Epithelial cell of esophagus (primary cell): ENCODE results near the gene SCRN1.

Experiments used
- DNase-seq: peaks from one replicate; pipeline ENCODE4 v3.0.0; 2010; ENCODE audit warnings: low read depth
- H3K4me3 ChIP-seq: 2 replicates; pipeline ENCODE4 v1.5.1; 2011; ENCODE audit warnings: mild to moderate bottlenecking, low read length, control low read depth
- TF ChIP-seq, protein P1 (sequence below): IDR thresholded peaks from 2 replicates; pipeline ENCODE4 v1.5.1; 2011; ENCODE audit warnings: low read depth, mild to moderate bottlenecking, low read length, control low read depth, inconsistent platforms; ENCODE audit not compliant: insufficient read depth; ENCODE audit errors: missing control alignments

Gene SCRN1

DNA sequence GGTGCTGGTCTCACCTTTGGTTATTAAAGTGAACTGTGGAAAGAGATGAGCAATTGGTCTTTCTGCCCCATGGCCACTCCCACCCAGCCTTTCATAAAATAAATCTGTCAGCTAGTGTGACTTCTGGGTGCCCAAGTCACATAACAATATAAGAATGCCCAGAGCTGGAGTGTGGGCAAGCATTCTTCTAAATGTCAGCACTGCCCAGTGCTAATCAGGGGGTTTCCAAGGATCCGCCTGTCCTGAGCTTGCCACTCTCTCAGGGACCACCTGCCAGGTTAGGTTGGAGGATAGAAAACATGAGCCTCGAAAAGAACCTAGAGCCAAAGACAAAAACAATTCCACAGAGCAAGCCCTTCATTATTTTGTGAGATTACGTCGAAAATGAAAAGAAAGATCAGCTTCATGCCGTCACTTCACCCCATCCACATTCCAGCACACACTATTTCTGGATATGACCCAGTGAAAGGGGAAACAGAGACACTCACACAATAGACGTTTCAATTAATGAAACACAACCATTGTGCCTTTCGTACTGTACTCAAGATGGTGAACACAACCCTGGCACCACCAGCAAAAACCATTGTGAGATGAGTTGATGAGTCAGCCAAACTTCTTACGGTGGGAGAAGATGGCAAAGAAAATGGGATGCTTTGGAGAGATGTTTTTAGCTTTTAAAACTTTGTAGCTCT lies 30.8 kb downstream of the SCRN1 start:
- no peak overlapping the region for H3K4me3 ChIP-seq
- TF ChIP-seq, protein P1, sequence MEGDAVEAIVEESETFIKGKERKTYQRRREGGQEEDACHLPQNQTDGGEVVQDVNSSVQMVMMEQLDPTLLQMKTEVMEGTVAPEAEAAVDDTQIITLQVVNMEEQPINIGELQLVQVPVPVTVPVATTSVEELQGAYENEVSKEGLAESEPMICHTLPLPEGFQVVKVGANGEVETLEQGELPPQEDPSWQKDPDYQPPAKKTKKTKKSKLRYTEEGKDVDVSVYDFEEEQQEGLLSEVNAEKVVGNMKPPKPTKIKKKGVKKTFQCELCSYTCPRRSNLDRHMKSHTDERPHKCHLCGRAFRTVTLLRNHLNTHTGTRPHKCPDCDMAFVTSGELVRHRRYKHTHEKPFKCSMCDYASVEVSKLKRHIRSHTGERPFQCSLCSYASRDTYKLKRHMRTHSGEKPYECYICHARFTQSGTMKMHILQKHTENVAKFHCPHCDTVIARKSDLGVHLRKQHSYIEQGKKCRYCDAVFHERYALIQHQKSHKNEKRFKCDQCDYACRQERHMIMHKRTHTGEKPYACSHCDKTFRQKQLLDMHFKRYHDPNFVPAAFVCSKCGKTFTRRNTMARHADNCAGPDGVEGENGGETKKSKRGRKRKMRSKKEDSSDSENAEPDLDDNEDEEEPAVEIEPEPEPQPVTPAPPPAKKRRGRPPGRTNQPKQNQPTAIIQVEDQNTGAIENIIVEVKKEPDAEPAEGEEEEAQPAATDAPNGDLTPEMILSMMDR = no peak

DNA sequence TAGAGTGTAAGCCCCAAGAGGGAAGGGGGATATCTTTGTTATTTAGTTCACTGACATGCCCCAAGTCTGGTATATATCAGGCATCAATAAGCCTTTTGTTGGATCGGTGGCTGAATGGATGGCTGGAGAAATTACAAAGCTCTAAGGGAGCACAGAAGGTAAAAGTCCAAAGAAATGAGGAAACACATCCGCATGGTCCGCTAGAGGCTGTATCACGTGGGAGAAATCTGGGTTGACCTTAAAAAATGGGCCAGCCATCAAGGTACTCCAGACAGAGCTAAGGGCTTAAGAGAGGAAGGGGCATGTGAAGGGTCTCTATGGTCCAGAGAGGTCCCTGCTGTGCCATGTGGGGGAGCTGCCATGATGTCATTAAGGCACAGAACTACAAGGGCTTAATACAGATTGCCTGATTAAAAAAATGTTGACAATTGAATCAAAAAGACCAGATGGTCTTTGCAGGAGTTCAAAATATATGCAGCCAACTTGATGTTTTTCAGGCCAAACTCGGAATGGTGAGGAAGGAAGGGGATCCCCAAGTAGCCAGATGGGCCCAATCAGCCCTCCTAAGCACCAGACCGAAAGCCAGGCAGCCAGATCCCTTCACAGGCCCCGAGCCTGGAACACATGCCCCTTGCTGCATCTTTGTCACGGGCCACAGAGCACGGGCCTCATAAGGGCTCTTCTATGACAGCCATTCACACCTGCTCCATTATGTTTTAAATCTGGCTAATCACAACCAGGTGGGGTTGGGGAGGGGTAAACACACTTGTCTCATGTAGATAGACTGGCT lies 31.9 kb downstream of the SCRN1 start:
- DNase-seq = no peak
- H3K4me3 ChIP-seq = no peak overlapping the region
- TF ChIP-seq, protein P1 = no peak

More for the DNA sequence above, 30.8 kb downstream of the SCRN1 start:
- no peak for DNase-seq

DNA sequence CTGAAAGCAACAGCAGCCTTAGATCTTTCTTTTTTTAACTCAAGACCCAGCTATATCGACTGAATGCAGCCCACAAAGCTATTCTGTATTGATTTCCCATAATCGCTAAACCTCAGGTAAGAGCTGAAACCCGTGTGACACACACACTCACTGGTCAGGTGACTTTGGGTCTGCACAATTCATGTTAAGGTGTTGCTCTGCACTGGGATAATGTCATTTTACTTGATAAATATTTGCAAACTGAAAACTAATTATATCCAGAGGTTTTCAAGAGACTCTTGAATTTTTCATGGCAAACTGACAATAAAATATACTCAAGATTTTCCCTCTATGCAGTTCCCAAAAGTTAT lies 33.1 kb downstream of the SCRN1 start:
- DNase-seq = no peak
- H3K4me3 ChIP-seq = no peak overlapping the region
- TF ChIP-seq, protein P1 = no peak

DNA sequence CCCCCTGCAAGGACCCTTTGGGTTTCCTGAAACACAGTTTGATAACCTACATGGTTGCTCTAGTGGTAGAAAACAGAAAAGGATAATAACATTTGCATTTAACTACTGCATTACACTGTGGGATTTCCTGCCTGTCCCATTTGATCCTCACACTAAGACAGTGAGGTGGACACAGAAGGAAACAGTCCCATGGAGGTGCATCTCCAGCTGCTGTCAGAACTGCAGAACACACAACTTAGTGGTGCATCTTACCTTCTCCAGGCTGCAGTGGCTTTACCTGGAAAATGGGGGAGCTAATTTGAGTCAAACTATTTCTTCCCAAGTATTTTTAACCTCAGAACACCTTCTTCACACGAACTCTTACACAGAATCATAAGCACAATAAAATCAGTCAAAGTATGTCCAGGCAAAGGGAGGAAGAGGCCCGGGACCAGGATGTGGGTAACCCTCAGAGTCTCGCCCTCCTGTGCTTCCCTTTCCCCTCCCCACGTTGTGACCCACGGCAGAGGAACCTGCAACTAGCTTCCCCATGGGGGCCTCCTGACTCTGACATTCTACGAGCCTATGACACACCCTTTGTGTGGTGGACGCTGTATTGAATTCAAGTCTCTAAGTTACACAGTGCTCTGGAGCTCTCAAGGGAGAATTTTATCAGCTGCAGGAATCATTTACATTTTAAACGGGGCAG lies 33.7 kb downstream of the SCRN1 start:
- DNase-seq = no peak
- no peak overlapping the region for H3K4me3 ChIP-seq
- TF ChIP-seq, protein P1 = no peak

DNA sequence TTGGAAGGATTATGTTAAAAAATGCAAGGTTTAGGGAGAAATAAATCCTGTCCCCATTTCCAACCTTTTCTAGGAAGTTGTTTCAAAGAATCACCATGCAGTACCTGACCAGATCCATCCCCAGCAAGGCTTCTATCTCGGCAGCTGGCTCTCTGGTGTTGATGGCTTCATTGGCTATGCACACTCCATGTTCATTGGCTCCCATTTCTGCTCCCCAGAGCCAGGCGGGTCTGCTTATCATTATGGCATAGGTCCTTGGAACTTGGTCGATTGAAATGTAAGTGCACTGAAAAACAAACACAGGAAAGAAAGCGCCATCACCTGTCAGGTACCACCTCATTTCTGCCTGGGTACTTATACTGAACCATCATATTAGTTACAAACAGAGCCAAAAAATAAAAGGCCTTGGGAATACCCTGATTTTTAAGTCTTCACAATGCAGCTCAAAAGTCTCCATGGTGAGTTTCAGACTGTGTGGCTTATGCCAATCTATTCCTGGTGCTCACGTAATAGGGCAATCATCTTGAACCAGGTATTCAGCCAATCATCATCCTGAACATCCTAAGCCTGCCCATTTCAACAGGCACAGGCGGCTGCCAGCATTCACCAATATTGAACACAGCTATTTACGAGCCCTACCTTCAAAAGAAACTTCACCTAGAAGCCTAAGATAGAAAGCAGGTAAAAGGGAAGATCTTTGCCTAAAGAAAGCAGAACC lies 34.4 kb downstream of the SCRN1 start:
- TF ChIP-seq, protein P1 = no peak
- DNase-seq = no peak
- H3K4me3 ChIP-seq = no peak overlapping the region

DNA sequence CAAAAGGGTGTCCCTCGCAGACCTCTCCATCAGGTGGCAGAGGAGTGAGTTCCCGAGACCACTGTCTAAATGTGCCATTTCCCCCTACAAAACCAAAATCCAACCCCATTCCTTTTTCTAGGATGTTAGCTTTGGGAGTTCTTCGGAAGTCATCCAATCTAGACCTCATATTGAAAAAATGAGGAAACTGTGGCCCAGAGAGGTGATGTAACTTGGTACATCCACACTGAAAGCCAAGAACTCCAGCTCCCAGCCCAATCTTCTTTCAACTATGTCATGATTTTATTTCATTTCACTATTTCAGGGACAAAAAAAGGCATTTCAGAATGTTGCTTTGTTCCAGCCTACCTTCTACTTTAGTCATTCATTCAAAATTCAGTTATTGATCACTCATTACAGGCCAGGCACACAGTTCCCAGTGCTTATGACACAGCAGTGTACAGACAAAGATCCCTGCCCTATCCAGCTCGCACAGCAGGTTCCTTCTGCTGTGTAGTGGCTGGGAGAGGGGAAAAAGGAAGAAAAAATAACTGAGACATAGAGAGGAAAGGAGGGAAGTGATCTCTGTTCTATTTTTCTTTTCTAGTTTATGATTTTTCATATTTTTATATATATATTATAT lies 35.8 kb downstream of the SCRN1 start:
- no peak for DNase-seq

More for the DNA sequence above, 35.8 kb downstream of the SCRN1 start:
- H3K4me3 ChIP-seq = no peak overlapping the region
- TF ChIP-seq, protein P1 = no peak
